ENCODE data around the gene DDX59.
"Not testable (repeated sequence)": the region's sequence is repeated elsewhere in the genome, so short reads cannot be mapped to it uniquely, and the experiment has no call there.

GRCh38 chr1:200630515-200630899 lies 39.2 kb downstream of the DDX59 start:
- TF ChIP-seq, protein P1, sequence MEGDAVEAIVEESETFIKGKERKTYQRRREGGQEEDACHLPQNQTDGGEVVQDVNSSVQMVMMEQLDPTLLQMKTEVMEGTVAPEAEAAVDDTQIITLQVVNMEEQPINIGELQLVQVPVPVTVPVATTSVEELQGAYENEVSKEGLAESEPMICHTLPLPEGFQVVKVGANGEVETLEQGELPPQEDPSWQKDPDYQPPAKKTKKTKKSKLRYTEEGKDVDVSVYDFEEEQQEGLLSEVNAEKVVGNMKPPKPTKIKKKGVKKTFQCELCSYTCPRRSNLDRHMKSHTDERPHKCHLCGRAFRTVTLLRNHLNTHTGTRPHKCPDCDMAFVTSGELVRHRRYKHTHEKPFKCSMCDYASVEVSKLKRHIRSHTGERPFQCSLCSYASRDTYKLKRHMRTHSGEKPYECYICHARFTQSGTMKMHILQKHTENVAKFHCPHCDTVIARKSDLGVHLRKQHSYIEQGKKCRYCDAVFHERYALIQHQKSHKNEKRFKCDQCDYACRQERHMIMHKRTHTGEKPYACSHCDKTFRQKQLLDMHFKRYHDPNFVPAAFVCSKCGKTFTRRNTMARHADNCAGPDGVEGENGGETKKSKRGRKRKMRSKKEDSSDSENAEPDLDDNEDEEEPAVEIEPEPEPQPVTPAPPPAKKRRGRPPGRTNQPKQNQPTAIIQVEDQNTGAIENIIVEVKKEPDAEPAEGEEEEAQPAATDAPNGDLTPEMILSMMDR (IDR thresholded peaks at IDR 0.05) = not testable (repeated sequence)
- TF ChIP-seq POLR2A (IDR thresholded peaks at IDR 0.05); POLR2AphosphoS5 (IDR thresholded peaks at IDR 0.05; ENCODE audit: insufficient read depth in 1 of 2, low read depth in 1 of 2): not testable (repeated sequence)

Measured in vagina (tissue), 2 donors.